ENCODE data around the gene PLGRKT.
"Not testable (repeated sequence)": the region's sequence is repeated elsewhere in the genome, so short reads cannot be mapped to it uniquely, and the experiment has no call there.

Gene PLGRKT

GRCh38 chr9:5437254-5438216, at the start of gene PLGRKT:
TSS of gene PLGRKT (minus strand) at chr9:5437925. CDS start at chr9:5431977, 5,948 bp downstream.
- peak; percentile 27 to 63 for DNase-seq

DNA sequence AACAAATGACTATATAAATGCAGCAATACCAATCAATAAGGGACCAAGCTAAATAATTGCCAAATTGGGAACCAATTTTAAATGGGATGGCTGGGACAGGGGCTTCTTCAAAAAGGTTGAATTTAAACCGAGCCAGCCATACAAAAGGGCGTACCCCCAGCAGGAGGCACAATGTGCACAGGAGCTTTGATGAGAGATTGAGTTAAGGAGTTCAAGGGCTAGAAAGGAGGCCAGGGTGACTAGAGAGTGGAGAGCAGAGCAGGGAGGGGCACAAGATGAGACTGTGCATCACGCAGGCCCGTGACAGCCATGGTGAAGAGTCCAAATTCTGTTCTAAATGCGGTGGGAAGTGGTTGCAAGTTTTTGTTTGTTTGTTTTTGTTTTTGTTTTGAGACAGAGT, 49.3 kb upstream of the PLGRKT start:
- DNase-seq: no peak

GRCh38 chr9:5485378-5486085, 47.8 kb upstream of the PLGRKT start:
- no peak for DNase-seq

GRCh38 chr9:5483306-5483705, 45.6 kb upstream of the PLGRKT start:
- DNase-seq: no peak

- no peak for DNase-seq
Measured at GRCh38 chr9:5482194-5482593, 44.5 kb upstream of the PLGRKT start.

- no peak for DNase-seq
Measured at GRCh38 chr9:5481322-5482040, 43.8 kb upstream of the PLGRKT start.

DNA sequence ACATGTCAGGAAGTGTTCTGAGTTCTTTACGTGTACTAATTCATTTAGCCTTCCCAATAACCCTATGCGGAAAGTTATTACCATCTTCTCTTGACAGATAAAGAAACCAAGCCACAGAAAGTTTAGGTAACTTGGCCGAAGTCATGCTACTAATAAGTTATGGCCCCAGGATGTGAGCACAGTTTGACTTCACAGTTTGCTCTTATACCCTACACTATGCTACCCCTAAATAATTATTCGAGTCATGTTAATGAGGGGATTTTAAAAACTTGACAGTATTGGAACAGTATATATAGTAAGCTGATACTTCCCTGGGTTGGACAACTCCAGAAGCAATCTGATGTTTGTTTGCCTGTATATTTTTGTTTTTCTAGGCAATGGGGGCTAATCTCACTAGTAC, 43.2 kb upstream of the PLGRKT start:
- no peak for DNase-seq

GRCh38 chr9:5479994-5480694, 42.4 kb upstream of the PLGRKT start:
- no peak for DNase-seq

GRCh38 chr9:5478206-5478605, 40.5 kb upstream of the PLGRKT start:
- no peak for DNase-seq

DNA sequence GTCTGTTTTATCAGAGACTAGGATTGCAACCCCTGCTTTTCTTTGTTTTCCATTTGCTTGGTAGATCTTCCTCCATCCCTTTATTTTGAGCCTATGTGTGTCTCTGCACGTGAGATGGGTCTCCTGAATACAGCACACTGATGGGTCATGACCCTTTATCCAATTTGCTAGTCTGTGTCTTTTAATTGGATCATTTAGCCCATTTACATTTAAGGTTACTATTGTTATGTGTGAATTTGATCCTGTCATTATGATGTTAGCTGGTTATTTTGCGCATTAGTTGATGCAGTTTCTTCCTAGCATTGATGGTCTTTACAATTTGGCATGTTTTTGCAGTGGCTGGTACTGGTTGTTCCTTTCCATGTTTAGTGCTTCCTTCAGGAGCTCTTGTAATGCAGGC, 37.9 kb upstream of the PLGRKT start:
- not testable (repeated sequence) for DNase-seq

DNA sequence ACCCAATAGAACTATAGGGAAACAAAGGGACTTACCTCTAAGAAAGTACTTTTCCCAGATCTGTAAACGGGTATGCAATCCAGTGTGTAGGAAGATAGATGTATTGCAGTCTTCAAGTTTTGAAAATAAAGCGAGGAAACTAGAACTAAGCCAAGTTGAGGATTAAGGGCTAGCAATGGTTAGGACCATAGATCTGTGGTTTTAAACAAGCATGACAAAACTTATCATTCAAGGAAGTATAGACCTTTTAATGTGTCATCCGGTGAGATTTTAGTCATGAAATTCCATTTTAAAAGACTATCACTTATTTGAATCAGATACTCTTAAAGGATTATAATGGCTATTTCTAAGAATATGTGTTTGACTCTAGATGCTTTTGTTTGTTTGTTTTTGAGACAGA, 33.1 kb upstream of the PLGRKT start:
- no peak for DNase-seq

DNA sequence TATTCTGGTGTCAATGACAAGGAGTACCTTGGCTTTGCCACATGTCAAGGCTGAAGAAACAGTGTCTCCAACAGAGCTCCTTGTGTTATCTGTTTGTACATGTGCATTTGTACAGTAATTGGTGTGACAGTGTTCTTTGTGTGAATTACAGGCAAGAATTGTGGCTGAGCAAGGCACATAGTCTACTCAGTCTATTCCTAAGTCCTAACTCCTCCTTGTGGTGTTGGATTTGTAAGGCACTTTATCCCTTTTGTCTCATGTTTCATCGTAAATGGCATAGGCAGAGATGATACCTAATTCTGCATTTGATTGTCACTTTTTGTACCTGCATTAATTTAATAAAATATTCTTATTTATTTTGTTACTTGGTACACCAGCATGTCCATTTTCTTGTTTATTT, 32.4 kb upstream of the PLGRKT start:
- DNase-seq: no peak

GRCh38 chr9:5468850-5469249, 31.1 kb upstream of the PLGRKT start:
- DNase-seq: no peak

- no peak for DNase-seq
Measured at GRCh38 chr9:5466766-5467165, 29.0 kb upstream of the PLGRKT start.

DNA sequence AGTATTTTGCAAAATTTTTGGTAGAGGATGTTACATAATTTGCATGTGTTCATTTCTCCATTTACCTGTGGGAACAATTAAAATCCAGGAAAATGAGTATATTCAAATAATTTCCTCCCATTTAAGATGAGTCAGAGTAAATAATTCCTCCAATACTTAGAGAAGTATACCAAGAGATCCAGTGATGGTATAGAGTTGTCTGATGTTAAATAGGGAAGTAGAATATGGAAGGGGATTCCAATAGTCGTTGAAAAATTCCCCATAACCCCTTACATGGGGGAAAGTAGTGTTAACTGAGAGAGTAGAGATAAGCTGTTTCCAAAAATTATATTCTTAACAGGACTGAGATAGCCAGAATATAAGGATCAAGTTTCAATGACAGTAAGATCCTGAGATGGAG, 28.3 kb upstream of the PLGRKT start:
- DNase-seq: no peak

DNA sequence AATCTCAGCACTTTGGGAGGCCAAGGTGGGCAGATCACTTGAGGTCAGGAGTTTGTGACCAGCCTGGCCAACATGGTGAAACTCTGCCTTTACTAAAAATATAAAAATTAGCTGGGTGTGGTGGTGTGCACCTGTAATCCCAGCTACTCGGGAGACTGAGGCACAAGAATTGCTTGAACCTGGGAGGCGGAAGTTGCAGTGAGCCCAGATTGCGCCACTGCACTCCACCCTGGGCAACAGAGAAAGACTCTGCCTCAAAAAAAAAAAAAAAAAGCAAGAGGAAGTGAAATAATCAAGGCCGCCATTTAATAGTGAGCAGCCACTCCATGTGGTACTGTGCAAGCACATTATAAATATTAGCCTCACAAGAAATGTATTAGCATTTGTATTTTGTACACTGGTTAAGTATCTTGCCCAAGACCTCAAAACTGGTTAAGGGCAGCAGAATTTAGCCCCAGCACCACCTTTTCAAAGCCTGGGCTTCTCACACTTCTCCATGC, 27.2 kb upstream of the PLGRKT start:
- not testable (repeated sequence) for DNase-seq

DNA sequence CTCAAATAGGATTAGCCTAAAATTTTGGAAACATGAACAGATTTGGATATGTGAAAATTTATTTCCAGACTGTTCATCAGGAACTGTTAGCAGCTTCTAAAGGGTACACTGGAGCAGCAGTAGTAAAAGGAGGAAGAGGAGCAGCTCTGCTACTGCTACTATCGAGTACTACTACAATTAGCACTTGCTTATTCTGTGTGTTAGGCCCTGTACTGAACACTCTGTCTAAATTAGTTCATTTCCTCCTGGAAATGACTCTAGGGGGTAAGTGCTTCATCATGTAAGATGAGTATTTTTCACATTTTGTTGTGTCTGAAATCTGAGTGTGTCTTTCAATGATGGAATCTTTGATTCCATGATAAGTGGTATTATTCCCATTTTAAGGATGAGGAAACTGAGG, 22.4 kb upstream of the PLGRKT start:
- DNase-seq: no peak

- no peak for DNase-seq
Measured at GRCh38 chr9:5459289-5459829, 21.6 kb upstream of the PLGRKT start.

DNA sequence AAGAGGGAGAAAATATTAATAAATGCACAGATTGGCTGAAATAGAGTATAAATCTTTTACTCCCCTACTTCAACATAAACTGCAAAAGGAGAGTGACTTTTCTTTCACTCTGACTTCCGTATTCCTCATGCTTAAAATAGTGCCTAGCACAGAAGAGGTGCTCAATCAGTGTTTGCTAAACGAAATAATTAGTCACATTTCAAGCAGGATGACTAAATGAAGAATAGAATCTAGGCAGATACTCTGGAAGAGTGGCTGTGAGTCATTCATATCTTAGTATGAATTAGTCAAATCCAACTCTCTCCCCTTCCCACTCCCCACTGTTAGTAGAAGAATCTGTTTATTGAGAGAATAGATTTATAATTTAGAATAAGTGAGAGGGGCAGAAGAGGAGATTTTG, 17.5 kb upstream of the PLGRKT start:
- DNase-seq: no peak

DNA sequence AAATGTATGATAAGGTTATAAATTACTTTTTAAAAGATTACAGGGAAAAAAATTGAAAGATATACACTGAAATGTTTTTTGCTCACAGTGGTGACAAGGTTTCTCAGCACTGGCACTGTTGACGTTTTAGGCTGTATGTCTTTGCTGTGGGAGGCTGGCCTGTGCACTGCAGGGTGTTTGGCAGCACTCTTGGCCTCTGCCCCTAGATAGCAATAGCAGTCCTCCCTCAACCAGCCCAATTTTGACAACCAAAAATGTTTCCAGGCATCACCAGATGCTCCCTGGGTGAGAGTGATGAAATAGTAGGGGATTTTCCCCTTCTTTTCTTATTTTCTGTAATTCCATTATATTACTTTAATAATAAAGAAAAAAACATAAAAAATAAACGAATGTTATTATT, 15.9 kb upstream of the PLGRKT start:
- no peak for DNase-seq

DNA sequence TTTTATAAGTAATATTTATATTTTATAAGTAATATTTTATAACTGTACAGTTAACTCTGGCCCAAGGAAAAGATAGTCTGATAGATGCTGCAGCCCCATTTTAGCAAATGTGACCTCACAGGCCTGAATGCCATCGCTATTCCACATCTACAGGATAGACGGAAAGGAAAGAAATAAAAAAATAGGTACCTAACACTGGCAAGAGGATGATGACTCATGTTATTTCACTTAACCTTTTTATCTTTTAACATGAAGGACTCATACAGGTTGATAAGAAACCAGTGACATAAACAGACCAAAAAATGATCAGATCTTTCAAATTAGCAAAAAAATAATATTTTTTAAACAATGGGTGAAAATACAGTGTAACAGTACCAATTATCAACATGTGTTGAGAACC, 15.3 kb upstream of the PLGRKT start:
- DNase-seq: no peak

DNA sequence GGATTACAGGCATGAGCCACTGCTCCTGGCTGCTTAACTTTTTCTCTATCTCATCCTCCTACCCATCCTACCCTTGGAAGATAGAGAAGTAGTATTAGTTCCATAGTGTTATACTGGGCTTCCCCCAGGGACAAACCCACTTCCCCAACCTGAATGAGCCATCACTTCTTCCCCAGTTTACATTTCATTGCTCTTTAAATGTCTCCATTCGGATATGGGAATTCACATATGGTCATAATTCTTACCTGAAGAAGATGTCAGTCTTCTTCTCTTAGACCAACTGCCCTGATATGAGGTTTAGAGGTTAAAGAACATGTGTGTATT, 14.5 kb upstream of the PLGRKT start:
- no peak for DNase-seq

Measured in SW 1271 (cell line).